ENCODE results near the gene MTMR4. TPM values are rescaled to one million over a fixed set of nuclear protein-coding genes. Genes with fewer than 3 reads are reported as not detected.

MTMR4 gene
- polyA plus RNA-seq, 1 donor from 2014 or later: 124 TPM

DNA sequence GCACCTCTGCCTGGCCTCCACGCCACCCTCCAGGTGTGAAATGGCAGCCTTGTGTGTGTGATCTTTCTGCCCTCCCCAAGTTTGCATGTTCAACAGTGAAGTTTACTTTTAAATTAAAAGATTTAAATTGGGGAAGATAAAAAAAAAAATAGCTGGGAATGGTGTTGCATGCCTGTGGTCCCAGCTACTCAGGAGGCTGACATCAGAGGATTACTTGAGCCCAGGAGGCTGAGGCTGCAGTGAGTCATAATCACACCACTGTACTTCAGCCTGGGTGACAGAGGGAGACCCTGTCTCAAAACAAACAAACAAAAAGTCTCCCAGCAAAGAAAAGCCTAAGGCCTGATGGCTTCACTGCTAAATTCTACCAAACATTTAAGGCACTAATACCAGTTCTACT is 61.7 kb downstream of the MTMR4 start:
- Histone ChIP-seq H3K4me3 (ENCODE audit: low read length) (no peak overlapping the region), H3K4me2 (ENCODE audit: low read length) (no peak overlapping the region), H3K9ac (ENCODE audit: low read length) (no peak overlapping the region), H3K79me2 (replicated peaks; ENCODE audit: insufficient read depth, low read length) (no peaks in the 10 kb centered on the region), H3K27me3 (ENCODE audit: insufficient read depth, low read depth, low read length) (no peaks in the 10 kb centered on the region), H3K9me3 (ENCODE audit: low read length) (no peaks in the 10 kb centered on the region), H2AFZ (ENCODE audit: low read depth, low read length) (no peak overlapping the region), H3F3A (ENCODE audit: insufficient read depth, low read length, poor library complexity, severe bottlenecking) (no peaks in the 10 kb centered on the region), H3K27ac (ENCODE audit: low read length) (no peak overlapping the region), H3K9me2 (ENCODE audit: insufficient read depth, low read length) (no peaks in the 10 kb centered on the region), H3K36me3 (ENCODE audit: insufficient read depth, low read length) (no peaks in the 10 kb centered on the region), H4K20me1 (ENCODE audit: insufficient read depth) (no peaks in the 10 kb centered on the region)
- TF ChIP-seq, protein P1, sequence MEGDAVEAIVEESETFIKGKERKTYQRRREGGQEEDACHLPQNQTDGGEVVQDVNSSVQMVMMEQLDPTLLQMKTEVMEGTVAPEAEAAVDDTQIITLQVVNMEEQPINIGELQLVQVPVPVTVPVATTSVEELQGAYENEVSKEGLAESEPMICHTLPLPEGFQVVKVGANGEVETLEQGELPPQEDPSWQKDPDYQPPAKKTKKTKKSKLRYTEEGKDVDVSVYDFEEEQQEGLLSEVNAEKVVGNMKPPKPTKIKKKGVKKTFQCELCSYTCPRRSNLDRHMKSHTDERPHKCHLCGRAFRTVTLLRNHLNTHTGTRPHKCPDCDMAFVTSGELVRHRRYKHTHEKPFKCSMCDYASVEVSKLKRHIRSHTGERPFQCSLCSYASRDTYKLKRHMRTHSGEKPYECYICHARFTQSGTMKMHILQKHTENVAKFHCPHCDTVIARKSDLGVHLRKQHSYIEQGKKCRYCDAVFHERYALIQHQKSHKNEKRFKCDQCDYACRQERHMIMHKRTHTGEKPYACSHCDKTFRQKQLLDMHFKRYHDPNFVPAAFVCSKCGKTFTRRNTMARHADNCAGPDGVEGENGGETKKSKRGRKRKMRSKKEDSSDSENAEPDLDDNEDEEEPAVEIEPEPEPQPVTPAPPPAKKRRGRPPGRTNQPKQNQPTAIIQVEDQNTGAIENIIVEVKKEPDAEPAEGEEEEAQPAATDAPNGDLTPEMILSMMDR (IDR thresholded peaks at IDR 0.05; ENCODE audit: poor library complexity, severe bottlenecking): no peak
- TF ChIP-seq, protein P2, sequence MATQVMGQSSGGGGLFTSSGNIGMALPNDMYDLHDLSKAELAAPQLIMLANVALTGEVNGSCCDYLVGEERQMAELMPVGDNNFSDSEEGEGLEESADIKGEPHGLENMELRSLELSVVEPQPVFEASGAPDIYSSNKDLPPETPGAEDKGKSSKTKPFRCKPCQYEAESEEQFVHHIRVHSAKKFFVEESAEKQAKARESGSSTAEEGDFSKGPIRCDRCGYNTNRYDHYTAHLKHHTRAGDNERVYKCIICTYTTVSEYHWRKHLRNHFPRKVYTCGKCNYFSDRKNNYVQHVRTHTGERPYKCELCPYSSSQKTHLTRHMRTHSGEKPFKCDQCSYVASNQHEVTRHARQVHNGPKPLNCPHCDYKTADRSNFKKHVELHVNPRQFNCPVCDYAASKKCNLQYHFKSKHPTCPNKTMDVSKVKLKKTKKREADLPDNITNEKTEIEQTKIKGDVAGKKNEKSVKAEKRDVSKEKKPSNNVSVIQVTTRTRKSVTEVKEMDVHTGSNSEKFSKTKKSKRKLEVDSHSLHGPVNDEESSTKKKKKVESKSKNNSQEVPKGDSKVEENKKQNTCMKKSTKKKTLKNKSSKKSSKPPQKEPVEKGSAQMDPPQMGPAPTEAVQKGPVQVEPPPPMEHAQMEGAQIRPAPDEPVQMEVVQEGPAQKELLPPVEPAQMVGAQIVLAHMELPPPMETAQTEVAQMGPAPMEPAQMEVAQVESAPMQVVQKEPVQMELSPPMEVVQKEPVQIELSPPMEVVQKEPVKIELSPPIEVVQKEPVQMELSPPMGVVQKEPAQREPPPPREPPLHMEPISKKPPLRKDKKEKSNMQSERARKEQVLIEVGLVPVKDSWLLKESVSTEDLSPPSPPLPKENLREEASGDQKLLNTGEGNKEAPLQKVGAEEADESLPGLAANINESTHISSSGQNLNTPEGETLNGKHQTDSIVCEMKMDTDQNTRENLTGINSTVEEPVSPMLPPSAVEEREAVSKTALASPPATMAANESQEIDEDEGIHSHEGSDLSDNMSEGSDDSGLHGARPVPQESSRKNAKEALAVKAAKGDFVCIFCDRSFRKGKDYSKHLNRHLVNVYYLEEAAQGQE (IDR thresholded peaks at IDR 0.05; ENCODE audit: borderline replicate concordance): no peak
- TF ChIP-seq RAD21 (conservative IDR thresholded peaks at IDR 0.05) (no peak), SMC3 (conservative IDR thresholded peaks at IDR 0.05; ENCODE audit: poor library complexity) (no peak), TAF1 (IDR thresholded peaks at IDR 0.05; ENCODE audit: low read depth) (no peak), MXI1 (conservative IDR thresholded peaks at IDR 0.05; ENCODE audit: poor library complexity, severe bottlenecking) (no peak), POLR2AphosphoS5 (IDR thresholded peaks at IDR 0.05) (no peak), EP300 (conservative IDR thresholded peaks at IDR 0.05; ENCODE audit: poor library complexity, severe bottlenecking) (no peak), EZH2 (IDR thresholded peaks at IDR 0.05; ENCODE audit: borderline replicate concordance, insufficient read depth, low read length, poor library complexity, severe bottlenecking) (no peak)

DNA sequence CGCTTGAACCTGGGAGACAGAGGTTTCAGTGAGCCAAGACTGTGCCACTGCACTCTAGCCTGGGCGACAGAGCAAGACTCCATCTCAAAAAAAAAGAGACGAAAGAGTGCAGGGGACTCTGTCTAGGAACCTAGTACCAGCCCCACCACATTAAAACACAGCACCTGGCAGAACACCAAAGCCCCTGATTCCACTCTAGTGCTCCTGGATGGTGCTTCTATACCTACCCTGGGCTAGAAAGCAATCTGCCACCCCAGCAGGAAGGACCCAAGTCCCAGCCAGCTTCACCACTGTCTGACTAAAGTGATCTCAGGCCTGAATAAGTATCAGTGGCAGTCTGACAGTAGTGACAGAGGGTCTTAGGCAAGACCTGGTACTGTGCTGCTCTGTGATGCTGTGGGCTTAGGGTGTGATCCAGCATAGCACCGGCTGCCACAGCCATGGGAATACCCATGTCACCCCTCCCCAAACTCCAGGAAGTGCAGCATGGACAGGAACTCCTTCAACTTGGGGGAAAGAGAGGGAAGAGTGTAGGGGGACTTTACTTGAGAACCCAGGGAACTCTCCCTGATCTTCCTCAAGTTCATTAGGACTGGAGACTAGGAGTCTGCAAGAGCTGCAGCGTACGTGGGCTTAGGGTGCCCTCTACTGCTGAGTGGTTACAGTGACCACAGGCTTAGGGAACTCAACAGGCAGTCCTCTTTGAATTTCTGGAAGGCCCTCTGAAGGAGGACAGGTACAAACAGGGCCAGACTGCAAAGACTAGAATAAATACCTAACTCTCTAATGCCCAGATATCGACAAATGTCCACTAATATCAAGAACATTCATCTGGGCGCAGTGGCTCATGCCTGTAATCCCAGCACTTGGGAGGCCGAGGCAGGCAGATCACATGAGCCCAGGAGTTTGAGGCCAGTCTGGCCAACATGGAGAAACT is 67.1 kb downstream of the MTMR4 start:
- Histone ChIP-seq H2AFZ (ENCODE audit: low read depth, low read length) (no peak overlapping the region), H3K36me3 (ENCODE audit: insufficient read depth, low read length) (no peaks in the 10 kb centered on the region), H3K79me2 (replicated peaks; ENCODE audit: insufficient read depth, low read length) (no peaks in the 10 kb centered on the region), H3K9me2 (ENCODE audit: insufficient read depth, low read length) (no peaks in the 10 kb centered on the region), H3K4me3 (ENCODE audit: low read length) (no peak overlapping the region), H3K9ac (ENCODE audit: low read length) (no peak overlapping the region), H3K4me2 (ENCODE audit: low read length) (no peak overlapping the region), H4K20me1 (ENCODE audit: insufficient read depth) (no peaks in the 10 kb centered on the region), H3K9me3 (ENCODE audit: low read length) (no peaks in the 10 kb centered on the region), H3K27ac (ENCODE audit: low read length) (no peak overlapping the region), H3K27me3 (ENCODE audit: insufficient read depth, low read depth, low read length) (no peaks in the 10 kb centered on the region), H3F3A (ENCODE audit: insufficient read depth, low read length, poor library complexity, severe bottlenecking) (no peaks in the 10 kb centered on the region)
- TF ChIP-seq, protein P2 (IDR thresholded peaks at IDR 0.05; ENCODE audit: borderline replicate concordance): no peak
- TF ChIP-seq, protein P1 (IDR thresholded peaks at IDR 0.05; ENCODE audit: poor library complexity, severe bottlenecking): peak; percentile 60
- TF ChIP-seq SMC3 (conservative IDR thresholded peaks at IDR 0.05; ENCODE audit: poor library complexity) (peak; percentile 65), RAD21 (conservative IDR thresholded peaks at IDR 0.05) (peak; percentile 74)

All from neural cell (in vitro differentiated cells).